Activated T-cell treated with anti-CD3 and anti-CD28 coated beads, Interleukin-2, amount 50 U/mL, for 4 hours (primary cell): ENCODE data around the gene NOS1AP. TPM values are rescaled to one million over a fixed set of nuclear protein-coding genes. Genes with fewer than 3 reads are reported as not detected.

ENCODE experiments used
- ATAC-seq, 2 donors: fragments of 200-7000 bp; cut with Tn5 transposase; one replicate each; pipeline ENCODE4 v1.10.0; 2021
- DNase-seq: peaks from one replicate; pipeline ENCODE4 v3.0.0-alpha.2; 2020
- H3K27me3 Mint-ChIP-seq: one replicate; pipeline ENCODE4 v1.8.0; 2021; ENCODE audit warnings: low read depth, mixed read lengths
- H3K36me3 Mint-ChIP-seq: one replicate; pipeline ENCODE4 v1.8.0; 2022; ENCODE audit warnings: mixed read lengths; ENCODE audit not compliant: insufficient read depth
- H3K4me1 Mint-ChIP-seq: one replicate; pipeline ENCODE4 v1.8.0; 2021; ENCODE audit warnings: low read depth, mixed read lengths
- H3K4me3 Mint-ChIP-seq: one replicate; pipeline ENCODE4 v1.8.0; 2021; ENCODE audit warnings: mild to moderate bottlenecking, moderate library complexity, mixed read lengths
- H3K9me3 Mint-ChIP-seq: one replicate; pipeline ENCODE4 v1.8.0; 2021; ENCODE audit warnings: mixed read lengths
- total RNA-seq, 3 donors: library from RNA; stranded (reverse); gene quantifications; one replicate each; pipeline ENCODE4 v1.2.1, GENCODE V29; 2021

The NOS1AP gene
- total RNA-seq, 3 donors from 2014 or later, result 0.05 to 0.37 (median 0.13) TPM

GRCh38 chr1:162185314-162186025 is 116.0 kb downstream of the NOS1AP start:
- Mint-ChIP-seq H3K36me3 (no peaks in the 10 kb centered on the region), H3K27me3 (peaks cover 8% of the 10 kb centered on the region), H3K4me3 (no peak overlapping the region), H3K4me1 (no peaks in the 10 kb centered on the region), H3K9me3 (peaks cover 4% of the 10 kb centered on the region)
- DNase-seq (no peak), ATAC-seq (no peak)

- DNase-seq (no peak), ATAC-seq (no peak)
- H3K4me1 Mint-ChIP-seq, result no peaks in the 10 kb centered on the region
- no peak overlapping the region for H3K4me3 Mint-ChIP-seq
- H3K27me3 Mint-ChIP-seq, result peaks cover 10% of the 10 kb centered on the region
- H3K36me3 Mint-ChIP-seq, result no peaks in the 10 kb centered on the region
- H3K9me3 Mint-ChIP-seq, result peaks cover 4% of the 10 kb centered on the region
Observed at GRCh38 chr1:162186026-162186374, 116.5 kb downstream of the NOS1AP start.

GRCh38 chr1:162186406-162186805 is 116.9 kb downstream of the NOS1AP start:
- Mint-ChIP-seq H3K36me3 (no peaks in the 10 kb centered on the region), H3K4me3 (no peak overlapping the region), H3K9me3 (peaks cover 4% of the 10 kb centered on the region), H3K4me1 (no peaks in the 10 kb centered on the region), H3K27me3 (peaks cover 14% of the 10 kb centered on the region)
- ATAC-seq (no peak), DNase-seq (no peak)

- ATAC-seq (no peak), DNase-seq (no peak)
- no peaks in the 10 kb centered on the region for H3K4me1 Mint-ChIP-seq
- peaks cover 14% of the 10 kb centered on the region for H3K27me3 Mint-ChIP-seq
- H3K9me3 Mint-ChIP-seq, result peaks cover 4% of the 10 kb centered on the region
- no peak overlapping the region for H3K4me3 Mint-ChIP-seq
- no peaks in the 10 kb centered on the region for H3K36me3 Mint-ChIP-seq
Observed at GRCh38 chr1:162187687-162188276, 118.3 kb downstream of the NOS1AP start.

GRCh38 chr1:162189345-162189744 is 119.9 kb downstream of the NOS1AP start:
- no peaks in the 10 kb centered on the region for H3K4me1 Mint-ChIP-seq
- DNase-seq (no peak), ATAC-seq (no peak)
- peaks cover 13% of the 10 kb centered on the region for H3K27me3 Mint-ChIP-seq
- peaks cover 4% of the 10 kb centered on the region for H3K9me3 Mint-ChIP-seq
- H3K4me3 Mint-ChIP-seq, result no peak overlapping the region
- no peaks in the 10 kb centered on the region for H3K36me3 Mint-ChIP-seq

GRCh38 chr1:162191396-162192305 is 122.2 kb downstream of the NOS1AP start:
- Mint-ChIP-seq H3K36me3 (no peaks in the 10 kb centered on the region), H3K4me3 (no peak overlapping the region), H3K9me3 (peaks cover under 1% of the 10 kb centered on the region), H3K27me3 (peaks cover 11% of the 10 kb centered on the region), H3K4me1 (no peaks in the 10 kb centered on the region)
- DNase-seq (no peak), ATAC-seq (no peak)

- Mint-ChIP-seq H3K4me3 (no peak overlapping the region), H3K9me3 (no peaks in the 10 kb centered on the region), H3K4me1 (no peaks in the 10 kb centered on the region), H3K36me3 (no peaks in the 10 kb centered on the region), H3K27me3 (peaks cover 13% of the 10 kb centered on the region)
- ATAC-seq (no peak), DNase-seq (no peak)
Observed at GRCh38 chr1:162192306-162192678, 122.8 kb downstream of the NOS1AP start.

- no peaks in the 10 kb centered on the region for H3K4me1 Mint-ChIP-seq
- H3K9me3 Mint-ChIP-seq, result no peaks in the 10 kb centered on the region
- no peak overlapping the region for H3K4me3 Mint-ChIP-seq
- no peak for DNase-seq
- no peak for ATAC-seq
- no peaks in the 10 kb centered on the region for H3K36me3 Mint-ChIP-seq
- H3K27me3 Mint-ChIP-seq, result peaks cover 14% of the 10 kb centered on the region
Observed at GRCh38 chr1:162192763-162193162, 123.3 kb downstream of the NOS1AP start.

GRCh38 chr1:162193221-162193620 is 123.7 kb downstream of the NOS1AP start:
- ATAC-seq (no peak), DNase-seq (no peak)
- Mint-ChIP-seq H3K9me3 (no peaks in the 10 kb centered on the region), H3K4me1 (no peaks in the 10 kb centered on the region), H3K36me3 (no peaks in the 10 kb centered on the region), H3K4me3 (no peak overlapping the region), H3K27me3 (peaks cover 14% of the 10 kb centered on the region)

- no peak for ATAC-seq
- Mint-ChIP-seq H3K4me1 (no peaks in the 10 kb centered on the region), H3K9me3 (no peaks in the 10 kb centered on the region), H3K36me3 (no peaks in the 10 kb centered on the region), H3K4me3 (no peak overlapping the region), H3K27me3 (peaks cover 12% of the 10 kb centered on the region)
- no peak for DNase-seq
Observed at GRCh38 chr1:162193815-162194214, 124.3 kb downstream of the NOS1AP start.

GRCh38 chr1:162195567-162195966 is 126.1 kb downstream of the NOS1AP start:
- DNase-seq (no peak), ATAC-seq (no peak)
- Mint-ChIP-seq H3K36me3 (no peaks in the 10 kb centered on the region), H3K9me3 (no peaks in the 10 kb centered on the region), H3K4me3 (no peak overlapping the region), H3K27me3 (peaks cover 12% of the 10 kb centered on the region), H3K4me1 (no peaks in the 10 kb centered on the region)

GRCh38 chr1:162196387-162196786 is 126.9 kb downstream of the NOS1AP start:
- DNase-seq (no peak), ATAC-seq (no peak)
- H3K36me3 Mint-ChIP-seq, result no peaks in the 10 kb centered on the region
- no peaks in the 10 kb centered on the region for H3K4me1 Mint-ChIP-seq
- H3K27me3 Mint-ChIP-seq, result peaks cover 8% of the 10 kb centered on the region
- H3K4me3 Mint-ChIP-seq, result no peak overlapping the region
- H3K9me3 Mint-ChIP-seq, result no peaks in the 10 kb centered on the region

- ATAC-seq (no peak), DNase-seq (no peak)
- Mint-ChIP-seq H3K9me3 (no peaks in the 10 kb centered on the region), H3K4me3 (no peak overlapping the region), H3K36me3 (no peaks in the 10 kb centered on the region), H3K27me3 (peaks cover 13% of the 10 kb centered on the region), H3K4me1 (no peaks in the 10 kb centered on the region)
Observed at GRCh38 chr1:162197041-162197531, 127.6 kb downstream of the NOS1AP start.

- Mint-ChIP-seq H3K4me1 (no peaks in the 10 kb centered on the region), H3K36me3 (no peaks in the 10 kb centered on the region), H3K9me3 (no peaks in the 10 kb centered on the region), H3K4me3 (no peak overlapping the region), H3K27me3 (peaks cover 13% of the 10 kb centered on the region)
- DNase-seq (no peak), ATAC-seq (no peak)
Observed at GRCh38 chr1:162197615-162198421, 128.3 kb downstream of the NOS1AP start.
